GM23338 (cell line): Measurements from ENCODE around the gene CRYZ. TPM values are rescaled to one million over a fixed set of nuclear protein-coding genes. Genes with fewer than 3 reads are reported as not detected.
A peak's percentile ranks its signal among the peaks of the same experiment; 100 is the strongest.

Source experiments
- ATAC-seq: fragments of 200-7000 bp; cut with Tn5 transposase; 3 replicates; pipeline ENCODE4 v1.9.1; 2020
- DNase-seq: peaks from one replicate; pipeline ENCODE4 v3.0.0-alpha.2; 2015; ENCODE audit warnings: low spot score
- H2AFZ ChIP-seq: fragments of 200-600 bp; sonication (generic); 2 replicates; pipeline ENCODE4 v1.8.0; 2016; ENCODE audit warnings: antibody characterized with exemption, mild to moderate bottlenecking, moderate library complexity
- H3F3A ChIP-seq: fragments of 200-600 bp; sonication (generic); replicated peaks from 2 replicates; pipeline ENCODE4 v1.8.0; 2017; ENCODE audit warnings: antibody characterized with exemption, mixed run types, low read depth
- H3K27ac ChIP-seq: fragments of 200-600 bp; sonication (generic); 2 replicates; pipeline ENCODE4 v1.6.1; 2016; ENCODE audit warnings: low read depth
- H3K27me3 ChIP-seq: fragments of 200-600 bp; sonication (generic); 2 replicates; pipeline ENCODE4 v1.8.0; 2016; ENCODE audit warnings: mild to moderate bottlenecking, mixed run types, moderate library complexity; ENCODE audit not compliant: insufficient read depth
- H3K36me3 ChIP-seq: fragments of 200-600 bp; sonication (generic); 2 replicates; pipeline ENCODE4 v1.8.0; 2016; ENCODE audit warnings: mild to moderate bottlenecking; ENCODE audit not compliant: insufficient read depth
- H3K4me1 ChIP-seq: fragments of 200-600 bp; sonication (generic); 2 replicates; pipeline ENCODE4 v1.8.0; 2016; ENCODE audit warnings: mild to moderate bottlenecking, moderate library complexity; ENCODE audit not compliant: insufficient read depth
- H3K4me2 ChIP-seq: fragments of 200-600 bp; sonication (generic); 2 replicates; pipeline ENCODE4 v1.7.1; 2017; ENCODE audit warnings: mixed run types
- H3K4me3 ChIP-seq: fragments of 200-600 bp; sonication (generic); 2 replicates; pipeline ENCODE4 v1.6.1; 2016; ENCODE audit warnings: mixed run types
- H3K79me2 ChIP-seq: fragments of 200-600 bp; sonication (generic); replicated peaks from 2 replicates; pipeline ENCODE4 v1.8.0; 2017; ENCODE audit warnings: mild to moderate bottlenecking; ENCODE audit not compliant: insufficient read depth
- H3K9me2 ChIP-seq: fragments of 200-600 bp; sonication (generic); 2 replicates; pipeline ENCODE4 v1.8.0; 2017; ENCODE audit not compliant: insufficient read depth
- H4K20me1 ChIP-seq: fragments of 200-600 bp; sonication (generic); replicated peaks from 2 replicates; pipeline ENCODE4 v1.8.0; 2017; ENCODE audit warnings: mild to moderate bottlenecking; ENCODE audit not compliant: insufficient read depth
- H3K27ac Mint-ChIP-seq: 2 replicates; pipeline ENCODE4 v1.8.0; 2020; ENCODE audit warnings: inconsistent platforms, mild to moderate bottlenecking, moderate library complexity, mixed read lengths
- H3K27me3 Mint-ChIP-seq: 3 replicates; pipeline ENCODE4 v1.8.0; 2022; ENCODE audit warnings: low read depth, mild to moderate bottlenecking, moderate library complexity, mixed read lengths, inconsistent platforms; ENCODE audit not compliant: insufficient read depth, poor library complexity
- H3K36me3 Mint-ChIP-seq: 3 replicates; pipeline ENCODE4 v1.8.0; 2021; ENCODE audit warnings: low read depth, mild to moderate bottlenecking, inconsistent platforms, moderate library complexity, mixed read lengths
- H3K4me1 Mint-ChIP-seq: 3 replicates; pipeline ENCODE4 v1.8.0; 2020; ENCODE audit warnings: mild to moderate bottlenecking, inconsistent platforms, mixed read lengths
- H3K4me3 Mint-ChIP-seq: 3 replicates; pipeline ENCODE4 v1.8.0; 2021; ENCODE audit warnings: moderate library complexity, mild to moderate bottlenecking, inconsistent platforms, mixed read lengths
- H3K9me3 Mint-ChIP-seq: 3 replicates; pipeline ENCODE4 v1.8.0; 2020; ENCODE audit warnings: moderate library complexity, mild to moderate bottlenecking, inconsistent platforms, mixed read lengths
- CREB1 ChIP-seq: fragments of 250-450 bp; sonication (Bioruptor Pico); IDR thresholded peaks from 2 replicates; pipeline ENCODE4 v1.5.0; 2020; ENCODE audit warnings: low read depth, mild to moderate bottlenecking, moderate library complexity
- EZH2 ChIP-seq: fragments of 200-600 bp; sonication (generic); IDR thresholded peaks from one replicate; pipeline ENCODE4 v1.8.0; 2017; ENCODE audit warnings: antibody characterized with exemption, mild to moderate bottlenecking, low read depth; ENCODE audit not compliant: unreplicated experiment
- EZH2phosphoT487 ChIP-seq: fragments of 200-600 bp; sonication (generic); IDR thresholded peaks from one replicate; pipeline ENCODE4 v1.8.1; 2018; ENCODE audit warnings: antibody characterized with exemption; ENCODE audit not compliant: unreplicated experiment
- JUNB ChIP-seq: IDR thresholded peaks from one replicate; pipeline ENCODE4 v1.6.1; 2016; ENCODE audit warnings: antibody characterized with exemption; ENCODE audit not compliant: unreplicated experiment
- NANOG ChIP-seq: IDR thresholded peaks from 2 replicates; pipeline ENCODE4 v1.6.1; 2016; ENCODE audit warnings: antibody characterized with exemption, borderline replicate concordance
- POLR2AphosphoS5 ChIP-seq: IDR thresholded peaks from 2 replicates; pipeline ENCODE4 v1.6.1; 2016; ENCODE audit warnings: antibody characterized with exemption, low read depth
- STAT1 ChIP-seq: IDR thresholded peaks from one replicate; pipeline ENCODE4 v1.6.1; 2016; ENCODE audit warnings: antibody characterized with exemption; ENCODE audit not compliant: unreplicated experiment
- ZNF114 ChIP-seq: fragments of 250-450 bp; sonication (Bioruptor Pico); IDR thresholded peaks from 2 replicates; pipeline ENCODE4 v1.5.0; 2020; ENCODE audit warnings: mild to moderate bottlenecking, moderate library complexity
- ZNF331 ChIP-seq: fragments of 250-450 bp; sonication (Bioruptor Pico); IDR thresholded peaks from 2 replicates; pipeline ENCODE4 v1.5.0; 2020; ENCODE audit warnings: low read depth, mild to moderate bottlenecking, moderate library complexity
- polyA plus RNA-seq: library from polyadenylated mRNA; unstranded; fragments of >200 nt; fragmentation: Nextera tagmentation; extraction: Ambion mirVana; gene quantifications from 2 replicates; pipeline ENCODE4 v1.2.1, GENCODE V29; 2016
- total RNA-seq: library from RNA; depleted of rRNA; stranded (reverse); fragments of >200 nt; shearing (Covaris generic); gene quantifications from 2 replicates; pipeline ENCODE4 v1.2.3, GENCODE V29; 2014
- TF ChIP-seq, protein P1 (sequence below): fragments of 250-450 bp; sonication (Bioruptor Pico); IDR thresholded peaks from 2 replicates; pipeline ENCODE4 v1.5.0; 2020; ENCODE audit warnings: mild to moderate bottlenecking, moderate library complexity
- TF ChIP-seq, protein P2 (sequence below): IDR thresholded peaks from one replicate; pipeline ENCODE4 v1.6.1; 2018; ENCODE audit warnings: antibody characterized with exemption; ENCODE audit not compliant: unreplicated experiment
- TF ChIP-seq, protein P3 (sequence below), 2 experiments: fragments of 200-600 bp in 1 of 2; sonication (generic) in 1 of 2; conservative IDR thresholded peaks; 2 replicates each; pipeline versions ENCODE4 v1.5.1 to v1.6.1; 2016 to 2017; ENCODE audit warnings: antibody characterized with exemption in 2 of 2, low read depth in 2 of 2, mild to moderate bottlenecking in 2 of 2, moderate library complexity in 1 of 2
- TF ChIP-seq, protein P4 (sequence below): IDR thresholded peaks from 2 replicates; pipeline ENCODE4 v1.6.1; 2016; ENCODE audit warnings: antibody characterized with exemption

The CRYZ gene
- total and polyA plus RNA-seq, 2 experiments from 2014 or later, result 45.7 to 57.8 TPM

DNA sequence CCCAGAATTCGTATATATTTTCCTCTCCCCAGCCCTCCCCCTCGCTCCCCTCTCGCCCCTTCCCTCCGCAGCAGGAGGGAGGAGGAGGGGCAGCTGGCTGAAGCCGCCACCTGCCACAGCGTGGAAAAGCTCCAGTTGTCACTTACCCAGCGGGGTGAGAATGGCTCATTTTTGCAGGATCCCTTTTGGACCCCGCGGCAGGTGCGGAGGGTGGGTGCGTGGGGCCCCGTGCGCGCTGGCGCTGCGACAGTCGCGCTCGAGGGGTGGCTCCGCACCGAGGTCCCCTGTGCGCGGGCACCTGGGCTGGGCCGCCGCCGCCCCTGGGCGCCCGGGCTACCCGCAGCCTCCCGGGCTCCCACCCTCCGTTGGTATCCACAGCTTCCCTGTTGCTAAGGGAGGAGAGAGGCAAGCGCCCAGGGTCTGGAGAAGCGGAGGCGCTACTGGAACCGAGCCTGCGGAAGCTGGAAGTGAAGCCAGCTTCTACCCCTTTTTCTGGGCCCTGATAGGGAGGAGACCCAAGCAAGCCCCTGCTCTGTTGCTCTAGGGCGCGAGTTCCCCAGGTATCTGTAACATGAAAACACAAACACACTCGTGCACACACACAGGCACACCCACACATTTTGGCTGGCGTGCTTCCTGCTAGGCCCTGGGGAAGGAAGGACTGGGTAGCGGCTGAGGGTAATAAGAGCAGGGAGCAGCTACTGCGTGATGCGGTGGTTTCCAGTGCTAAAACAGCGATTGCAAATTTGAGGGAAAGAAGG, 59.3 kb downstream of the CRYZ start, which contains the start of gene ERICH3:
Gene ERICH3, minus strand, starts transcription at position 442 of the 761 bp plus-strand sequence. Its CDS starts 273 bp downstream, at position 169.
- H3K9me3 Mint-ChIP-seq, result peaks cover 12% of the 10 kb centered on the region
- Histone ChIP-seq H3K4me2 (peak within 1 kb of the TSS; percentile 90), H3K4me1 (peaks cover 20% of the 10 kb centered on the region), H3K9me2 (no peaks in the 10 kb centered on the region), H3K79me2 (no peaks in the 10 kb centered on the region), H4K20me1 (no peaks in the 10 kb centered on the region), H3K27me3 (peaks cover 41% of the 10 kb centered on the region), H3K27ac (no peak within 1 kb of the TSS), H3K4me3 (peak within 1 kb of the TSS; percentile 71), H3F3A (no peaks in the 10 kb centered on the region), H2AFZ (peak within 1 kb of the TSS; percentile 94), H3K36me3 (no peaks in the 10 kb centered on the region)
- H3K36me3 Mint-ChIP-seq, result peaks cover 7% of the 10 kb centered on the region
- peak; percentile 86 for ATAC-seq
- peaks cover 15% of the 10 kb centered on the region for H3K27me3 Mint-ChIP-seq
- peak within 1 kb of the TSS; percentile 75 for H3K4me3 Mint-ChIP-seq
- no peak within 1 kb of the TSS for H3K27ac Mint-ChIP-seq
- peaks cover 17% of the 10 kb centered on the region for H3K4me1 Mint-ChIP-seq
- DNase-seq, result peak; percentile 66
- TF ChIP-seq EZH2 (no peak), ZNF331 (CRISPR knock-in tag) (no peak), CREB1 (CRISPR knock-in tag) (no peak), STAT1 (no peak), ZNF114 (CRISPR knock-in tag) (no peak), EZH2phosphoT487 (no peak), JUNB (no peak), POLR2AphosphoS5 (no peak), NANOG (no peak)
- TF ChIP-seq, protein P1, sequence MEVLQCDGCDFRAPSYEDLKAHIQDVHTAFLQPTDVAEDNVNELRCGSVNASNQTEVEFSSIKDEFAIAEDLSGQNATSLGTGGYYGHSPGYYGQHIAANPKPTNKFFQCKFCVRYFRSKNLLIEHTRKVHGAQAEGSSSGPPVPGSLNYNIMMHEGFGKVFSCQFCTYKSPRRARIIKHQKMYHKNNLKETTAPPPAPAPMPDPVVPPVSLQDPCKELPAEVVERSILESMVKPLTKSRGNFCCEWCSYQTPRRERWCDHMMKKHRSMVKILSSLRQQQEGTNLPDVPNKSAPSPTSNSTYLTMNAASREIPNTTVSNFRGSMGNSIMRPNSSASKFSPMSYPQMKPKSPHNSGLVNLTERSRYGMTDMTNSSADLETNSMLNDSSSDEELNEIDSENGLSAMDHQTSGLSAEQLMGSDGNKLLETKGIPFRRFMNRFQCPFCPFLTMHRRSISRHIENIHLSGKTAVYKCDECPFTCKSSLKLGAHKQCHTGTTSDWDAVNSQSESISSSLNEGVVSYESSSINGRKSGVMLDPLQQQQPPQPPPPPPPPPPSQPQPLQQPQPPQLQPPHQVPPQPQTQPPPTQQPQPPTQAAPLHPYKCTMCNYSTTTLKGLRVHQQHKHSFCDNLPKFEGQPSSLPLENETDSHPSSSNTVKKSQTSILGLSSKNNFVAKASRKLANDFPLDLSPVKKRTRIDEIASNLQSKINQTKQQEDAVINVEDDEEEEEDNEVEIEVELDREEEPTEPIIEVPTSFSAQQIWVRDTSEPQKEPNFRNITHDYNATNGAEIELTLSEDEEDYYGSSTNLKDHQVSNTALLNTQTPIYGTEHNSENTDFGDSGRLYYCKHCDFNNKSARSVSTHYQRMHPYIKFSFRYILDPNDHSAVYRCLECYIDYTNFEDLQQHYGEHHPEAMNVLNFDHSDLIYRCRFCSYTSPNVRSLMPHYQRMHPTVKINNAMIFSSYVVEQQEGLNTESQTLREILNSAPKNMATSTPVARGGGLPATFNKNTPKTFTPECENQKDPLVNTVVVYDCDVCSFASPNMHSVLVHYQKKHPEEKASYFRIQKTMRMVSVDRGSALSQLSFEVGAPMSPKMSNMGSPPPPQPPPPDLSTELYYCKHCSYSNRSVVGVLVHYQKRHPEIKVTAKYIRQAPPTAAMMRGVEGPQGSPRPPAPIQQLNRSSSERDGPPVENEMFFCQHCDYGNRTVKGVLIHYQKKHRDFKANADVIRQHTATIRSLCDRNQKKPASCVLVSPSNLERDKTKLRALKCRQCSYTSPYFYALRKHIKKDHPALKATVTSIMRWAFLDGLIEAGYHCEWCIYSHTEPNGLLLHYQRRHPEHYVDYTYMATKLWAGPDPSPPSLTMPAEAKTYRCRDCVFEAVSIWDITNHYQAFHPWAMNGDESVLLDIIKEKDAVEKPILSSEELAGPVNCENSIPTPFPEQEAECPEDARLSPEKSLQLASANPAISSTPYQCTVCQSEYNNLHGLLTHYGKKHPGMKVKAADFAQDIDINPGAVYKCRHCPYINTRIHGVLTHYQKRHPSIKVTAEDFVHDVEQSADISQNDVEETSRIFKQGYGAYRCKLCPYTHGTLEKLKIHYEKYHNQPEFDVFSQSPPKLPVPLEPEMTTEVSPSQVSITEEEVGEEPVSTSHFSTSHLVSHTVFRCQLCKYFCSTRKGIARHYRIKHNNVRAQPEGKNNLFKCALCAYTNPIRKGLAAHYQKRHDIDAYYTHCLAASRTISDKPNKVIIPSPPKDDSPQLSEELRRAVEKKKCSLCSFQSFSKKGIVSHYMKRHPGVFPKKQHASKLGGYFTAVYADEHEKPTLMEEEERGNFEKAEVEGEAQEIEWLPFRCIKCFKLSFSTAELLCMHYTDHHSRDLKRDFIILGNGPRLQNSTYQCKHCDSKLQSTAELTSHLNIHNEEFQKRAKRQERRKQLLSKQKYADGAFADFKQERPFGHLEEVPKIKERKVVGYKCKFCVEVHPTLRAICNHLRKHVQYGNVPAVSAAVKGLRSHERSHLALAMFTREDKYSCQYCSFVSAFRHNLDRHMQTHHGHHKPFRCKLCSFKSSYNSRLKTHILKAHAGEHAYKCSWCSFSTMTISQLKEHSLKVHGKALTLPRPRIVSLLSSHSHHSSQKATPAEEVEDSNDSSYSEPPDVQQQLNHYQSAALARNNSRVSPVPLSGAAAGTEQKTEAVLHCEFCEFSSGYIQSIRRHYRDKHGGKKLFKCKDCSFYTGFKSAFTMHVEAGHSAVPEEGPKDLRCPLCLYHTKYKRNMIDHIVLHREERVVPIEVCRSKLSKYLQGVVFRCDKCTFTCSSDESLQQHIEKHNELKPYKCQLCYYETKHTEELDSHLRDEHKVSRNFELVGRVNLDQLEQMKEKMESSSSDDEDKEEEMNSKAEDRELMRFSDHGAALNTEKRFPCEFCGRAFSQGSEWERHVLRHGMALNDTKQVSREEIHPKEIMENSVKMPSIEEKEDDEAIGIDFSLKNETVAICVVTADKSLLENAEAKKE (CRISPR knock-in tag), result no peak
- TF ChIP-seq, protein P2, sequence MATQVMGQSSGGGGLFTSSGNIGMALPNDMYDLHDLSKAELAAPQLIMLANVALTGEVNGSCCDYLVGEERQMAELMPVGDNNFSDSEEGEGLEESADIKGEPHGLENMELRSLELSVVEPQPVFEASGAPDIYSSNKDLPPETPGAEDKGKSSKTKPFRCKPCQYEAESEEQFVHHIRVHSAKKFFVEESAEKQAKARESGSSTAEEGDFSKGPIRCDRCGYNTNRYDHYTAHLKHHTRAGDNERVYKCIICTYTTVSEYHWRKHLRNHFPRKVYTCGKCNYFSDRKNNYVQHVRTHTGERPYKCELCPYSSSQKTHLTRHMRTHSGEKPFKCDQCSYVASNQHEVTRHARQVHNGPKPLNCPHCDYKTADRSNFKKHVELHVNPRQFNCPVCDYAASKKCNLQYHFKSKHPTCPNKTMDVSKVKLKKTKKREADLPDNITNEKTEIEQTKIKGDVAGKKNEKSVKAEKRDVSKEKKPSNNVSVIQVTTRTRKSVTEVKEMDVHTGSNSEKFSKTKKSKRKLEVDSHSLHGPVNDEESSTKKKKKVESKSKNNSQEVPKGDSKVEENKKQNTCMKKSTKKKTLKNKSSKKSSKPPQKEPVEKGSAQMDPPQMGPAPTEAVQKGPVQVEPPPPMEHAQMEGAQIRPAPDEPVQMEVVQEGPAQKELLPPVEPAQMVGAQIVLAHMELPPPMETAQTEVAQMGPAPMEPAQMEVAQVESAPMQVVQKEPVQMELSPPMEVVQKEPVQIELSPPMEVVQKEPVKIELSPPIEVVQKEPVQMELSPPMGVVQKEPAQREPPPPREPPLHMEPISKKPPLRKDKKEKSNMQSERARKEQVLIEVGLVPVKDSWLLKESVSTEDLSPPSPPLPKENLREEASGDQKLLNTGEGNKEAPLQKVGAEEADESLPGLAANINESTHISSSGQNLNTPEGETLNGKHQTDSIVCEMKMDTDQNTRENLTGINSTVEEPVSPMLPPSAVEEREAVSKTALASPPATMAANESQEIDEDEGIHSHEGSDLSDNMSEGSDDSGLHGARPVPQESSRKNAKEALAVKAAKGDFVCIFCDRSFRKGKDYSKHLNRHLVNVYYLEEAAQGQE, result no peak
- TF ChIP-seq, protein P3, sequence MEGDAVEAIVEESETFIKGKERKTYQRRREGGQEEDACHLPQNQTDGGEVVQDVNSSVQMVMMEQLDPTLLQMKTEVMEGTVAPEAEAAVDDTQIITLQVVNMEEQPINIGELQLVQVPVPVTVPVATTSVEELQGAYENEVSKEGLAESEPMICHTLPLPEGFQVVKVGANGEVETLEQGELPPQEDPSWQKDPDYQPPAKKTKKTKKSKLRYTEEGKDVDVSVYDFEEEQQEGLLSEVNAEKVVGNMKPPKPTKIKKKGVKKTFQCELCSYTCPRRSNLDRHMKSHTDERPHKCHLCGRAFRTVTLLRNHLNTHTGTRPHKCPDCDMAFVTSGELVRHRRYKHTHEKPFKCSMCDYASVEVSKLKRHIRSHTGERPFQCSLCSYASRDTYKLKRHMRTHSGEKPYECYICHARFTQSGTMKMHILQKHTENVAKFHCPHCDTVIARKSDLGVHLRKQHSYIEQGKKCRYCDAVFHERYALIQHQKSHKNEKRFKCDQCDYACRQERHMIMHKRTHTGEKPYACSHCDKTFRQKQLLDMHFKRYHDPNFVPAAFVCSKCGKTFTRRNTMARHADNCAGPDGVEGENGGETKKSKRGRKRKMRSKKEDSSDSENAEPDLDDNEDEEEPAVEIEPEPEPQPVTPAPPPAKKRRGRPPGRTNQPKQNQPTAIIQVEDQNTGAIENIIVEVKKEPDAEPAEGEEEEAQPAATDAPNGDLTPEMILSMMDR (conservative IDR thresholded peaks at IDR 0.05; ENCODE audit: low read depth in 2 of 2), result no peak
- TF ChIP-seq, protein P4, sequence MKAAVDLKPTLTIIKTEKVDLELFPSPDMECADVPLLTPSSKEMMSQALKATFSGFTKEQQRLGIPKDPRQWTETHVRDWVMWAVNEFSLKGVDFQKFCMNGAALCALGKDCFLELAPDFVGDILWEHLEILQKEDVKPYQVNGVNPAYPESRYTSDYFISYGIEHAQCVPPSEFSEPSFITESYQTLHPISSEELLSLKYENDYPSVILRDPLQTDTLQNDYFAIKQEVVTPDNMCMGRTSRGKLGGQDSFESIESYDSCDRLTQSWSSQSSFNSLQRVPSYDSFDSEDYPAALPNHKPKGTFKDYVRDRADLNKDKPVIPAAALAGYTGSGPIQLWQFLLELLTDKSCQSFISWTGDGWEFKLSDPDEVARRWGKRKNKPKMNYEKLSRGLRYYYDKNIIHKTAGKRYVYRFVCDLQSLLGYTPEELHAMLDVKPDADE, result no peak
